Neural progenitor cell (in vitro differentiated cells): ENCODE data around the gene PLCL1.

ENCODE experiments used
- CTCF ChIP-seq: fragments of 200-600 bp; sonication (generic); IDR thresholded peaks from 2 replicates; pipeline ENCODE4 v1.5.1; 2017; ENCODE audit warnings: antibody characterized with exemption, mild to moderate bottlenecking
- EZH2 ChIP-seq: fragments of 200-600 bp; sonication (generic); IDR thresholded peaks from 2 replicates; pipeline ENCODE4 v1.6.1; 2017; ENCODE audit warnings: antibody characterized with exemption, mild to moderate bottlenecking, moderate library complexity
- EZH2phosphoT487 ChIP-seq: fragments of 200-600 bp; sonication (generic); IDR thresholded peaks from 2 replicates; pipeline ENCODE4 v1.6.1; 2017; ENCODE audit warnings: antibody characterized with exemption

GRCh38 chr2:197857476-197858107 lies 53.2 kb downstream of the PLCL1 start:
- TF ChIP-seq CTCF (no peak), EZH2 (no peak), EZH2phosphoT487 (no peak)
